ENCODE data around the gene WDR3.

Gene WDR3

DNA sequence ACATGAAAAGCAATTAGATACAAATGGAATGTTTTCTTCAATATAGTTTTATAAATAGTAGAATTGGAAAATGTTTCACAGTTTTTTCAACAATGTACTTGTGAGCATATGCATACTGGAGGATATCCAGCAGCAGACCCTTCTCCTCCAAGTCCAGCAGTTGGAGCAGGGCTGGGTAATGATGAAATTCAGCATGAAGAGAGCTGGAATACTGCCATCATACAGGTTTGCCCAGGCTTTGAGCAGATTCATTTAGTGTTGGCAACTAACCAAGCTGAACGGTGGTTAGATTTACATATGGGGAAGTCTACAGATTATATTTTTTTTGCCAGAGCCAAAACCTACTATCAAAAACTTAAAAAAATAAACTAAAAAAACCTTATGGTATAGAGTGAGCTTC lies 38.3 kb downstream of the WDR3 start:
- Histone ChIP-seq H3K4me3 (ENCODE audit: control insufficient read depth in 1 of 7, extremely low read depth in 1 of 7, insufficient read depth in 4 of 7, low read depth in 2 of 7, low read length in 6 of 7) (no peak overlapping the region), H3K9me3 (ENCODE audit: control extremely low read depth in 1 of 5, control insufficient read depth in 4 of 5, insufficient read depth in 2 of 5, low read depth in 1 of 5, low read length in 4 of 5) (no peaks in the 10 kb centered on the region), H3K27ac (ENCODE audit: insufficient read depth in 1 of 2, low read depth in 1 of 2, low read length in 2 of 2, poor library complexity in 1 of 2, severe bottlenecking in 2 of 2) (no peak overlapping the region), H3K36me3 (ENCODE audit: control insufficient read depth in 4 of 4, insufficient read depth in 4 of 4, low read length in 3 of 4) (peaks cover 0 to 2% (median 1%) of the 10 kb centered on the region in 4 experiments), H3K27me3 (replicated peaks in 2 of 5; ENCODE audit: control insufficient read depth in 4 of 5, insufficient read depth in 5 of 5, low read length in 4 of 5) (no peaks in the 10 kb centered on the region), H3K4me1 (ENCODE audit: control extremely low read depth in 1 of 4, control insufficient read depth in 4 of 4, insufficient read depth in 4 of 4, low read length in 3 of 4) (peaks cover 0 to 7% (median 2%) of the 10 kb centered on the region in 4 experiments)
- ChIA-PET POLR2A (no interaction called here), CTCF (no interaction called here)
- peak; percentile 10 to 58 (median 53) for DNase-seq
- WGBS (ENCODE audit: insufficient coverage), result no CpG with 5 or more reads among the region's 1 CpG

DNA sequence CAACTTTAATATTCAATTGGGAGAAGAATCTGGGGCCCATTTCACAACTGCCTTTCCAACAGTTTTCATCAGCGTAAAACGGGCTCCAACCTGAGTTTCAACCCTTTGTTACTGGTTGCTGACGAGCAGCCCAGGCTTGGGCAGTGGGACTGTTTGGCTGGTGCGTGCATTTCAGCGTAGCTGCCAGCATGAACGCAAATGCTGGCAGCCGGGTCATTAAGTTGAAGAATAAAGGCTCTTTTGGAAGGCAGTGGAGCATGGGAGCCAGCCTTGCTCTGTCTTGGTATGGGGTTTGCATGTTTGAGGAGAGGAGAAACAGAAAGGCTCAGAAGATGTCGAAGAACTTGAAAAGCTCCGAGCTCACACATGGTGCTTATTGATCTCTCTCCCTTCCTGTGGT lies 40.7 kb downstream of the WDR3 start:
- Histone ChIP-seq H3K9me3 (ENCODE audit: control extremely low read depth in 1 of 5, control insufficient read depth in 4 of 5, insufficient read depth in 2 of 5, low read depth in 1 of 5, low read length in 4 of 5) (no peaks in the 10 kb centered on the region), H3K4me1 (ENCODE audit: control extremely low read depth in 1 of 4, control insufficient read depth in 4 of 4, insufficient read depth in 4 of 4, low read length in 3 of 4) (peaks cover 0 to 7% (median 2%) of the 10 kb centered on the region in 4 experiments), H3K27ac (ENCODE audit: insufficient read depth in 1 of 2, low read depth in 1 of 2, low read length in 2 of 2, poor library complexity in 1 of 2, severe bottlenecking in 2 of 2) (no peak overlapping the region), H3K27me3 (replicated peaks in 2 of 5; ENCODE audit: control insufficient read depth in 4 of 5, insufficient read depth in 5 of 5, low read length in 4 of 5) (no peaks in the 10 kb centered on the region), H3K36me3 (ENCODE audit: control insufficient read depth in 4 of 4, insufficient read depth in 4 of 4, low read length in 3 of 4) (no peaks in the 10 kb centered on the region), H3K4me3 (ENCODE audit: control insufficient read depth in 1 of 7, extremely low read depth in 1 of 7, insufficient read depth in 4 of 7, low read depth in 2 of 7, low read length in 6 of 7) (no peak overlapping the region)
- WGBS (ENCODE audit: insufficient coverage), result 95% methylated on average over 9 of the region's 9 CpGs
- POLR2A ChIA-PET, result no interaction called here
- CTCF ChIA-PET, result no interaction called here
- no peak for DNase-seq

- no peaks in the 10 kb centered on the region for H3K36me3 ChIP-seq (ENCODE audit: control insufficient read depth in 4 of 4, insufficient read depth in 4 of 4, low read length in 3 of 4)
- peaks cover 0 to 7% (median 2%) of the 10 kb centered on the region in 4 experiments for H3K4me1 ChIP-seq (ENCODE audit: control extremely low read depth in 1 of 4, control insufficient read depth in 4 of 4, insufficient read depth in 4 of 4, low read length in 3 of 4)
- H3K9me3 ChIP-seq (ENCODE audit: control extremely low read depth in 1 of 5, control insufficient read depth in 4 of 5, insufficient read depth in 2 of 5, low read depth in 1 of 5, low read length in 4 of 5), result no peaks in the 10 kb centered on the region
- H3K4me3 ChIP-seq (ENCODE audit: control insufficient read depth in 1 of 7, extremely low read depth in 1 of 7, insufficient read depth in 4 of 7, low read depth in 2 of 7, low read length in 6 of 7), result no peak overlapping the region
- no peaks in the 10 kb centered on the region for H3K27me3 ChIP-seq (replicated peaks in 2 of 5; ENCODE audit: control insufficient read depth in 4 of 5, insufficient read depth in 5 of 5, low read length in 4 of 5)
- ChIA-PET CTCF (no interaction called here), POLR2A (no interaction called here)
- no peak for DNase-seq
- H3K27ac ChIP-seq (ENCODE audit: insufficient read depth in 1 of 2, low read depth in 1 of 2, low read length in 2 of 2, poor library complexity in 1 of 2, severe bottlenecking in 2 of 2), result no peak overlapping the region
Observed at GRCh38 chr1:117971777-117972176, 42.2 kb downstream of the WDR3 start.

- POLR2A ChIA-PET, result no interaction called here
Observed at GRCh38 chr1:117976381-117976780, 46.8 kb downstream of the WDR3 start.

GRCh38 chr1:117981455-117982192 lies 52.1 kb downstream of the WDR3 start:
- Histone ChIP-seq H3K27ac (ENCODE audit: insufficient read depth in 1 of 2, low read depth in 1 of 2, low read length in 2 of 2, poor library complexity in 1 of 2, severe bottlenecking in 2 of 2) (no peak overlapping the region), H3K9me3 (ENCODE audit: control extremely low read depth in 1 of 5, control insufficient read depth in 4 of 5, insufficient read depth in 2 of 5, low read depth in 1 of 5, low read length in 4 of 5) (no peaks in the 10 kb centered on the region), H3K4me1 (ENCODE audit: control extremely low read depth in 1 of 4, control insufficient read depth in 4 of 4, insufficient read depth in 4 of 4, low read length in 3 of 4) (no peaks in the 10 kb centered on the region), H3K27me3 (replicated peaks in 2 of 5; ENCODE audit: control insufficient read depth in 4 of 5, insufficient read depth in 5 of 5, low read length in 4 of 5) (no peaks in the 10 kb centered on the region), H3K4me3 (ENCODE audit: control insufficient read depth in 1 of 7, extremely low read depth in 1 of 7, insufficient read depth in 4 of 7, low read depth in 2 of 7, low read length in 6 of 7) (no peak overlapping the region), H3K36me3 (ENCODE audit: control insufficient read depth in 4 of 4, insufficient read depth in 4 of 4, low read length in 3 of 4) (no peaks in the 10 kb centered on the region)
- no CpG with 5 or more reads among the region's 5 CpGs for WGBS (ENCODE audit: insufficient coverage)
- ChIA-PET POLR2A (interaction anchor here (0.7 kb wide), 1 partner anchor 135 kb away, joined by 9 read pairs; no protein-coding TSS in a partner anchor), CTCF (interaction anchor here (1.2 kb wide), 1 partner anchor 9 kb away, joined by 3 read pairs; no protein-coding TSS in a partner anchor)
- no peak for DNase-seq

More at GRCh38 chr1:117976381-117976780, 46.8 kb downstream of the WDR3 start:
- Histone ChIP-seq H3K4me3 (ENCODE audit: control insufficient read depth in 1 of 7, extremely low read depth in 1 of 7, insufficient read depth in 4 of 7, low read depth in 2 of 7, low read length in 6 of 7) (no peak overlapping the region), H3K9me3 (ENCODE audit: control extremely low read depth in 1 of 5, control insufficient read depth in 4 of 5, insufficient read depth in 2 of 5, low read depth in 1 of 5, low read length in 4 of 5) (no peaks in the 10 kb centered on the region), H3K36me3 (ENCODE audit: control insufficient read depth in 4 of 4, insufficient read depth in 4 of 4, low read length in 3 of 4) (no peaks in the 10 kb centered on the region), H3K4me1 (ENCODE audit: control extremely low read depth in 1 of 4, control insufficient read depth in 4 of 4, insufficient read depth in 4 of 4, low read length in 3 of 4) (no peaks in the 10 kb centered on the region), H3K27ac (ENCODE audit: insufficient read depth in 1 of 2, low read depth in 1 of 2, low read length in 2 of 2, poor library complexity in 1 of 2, severe bottlenecking in 2 of 2) (no peak overlapping the region), H3K27me3 (replicated peaks in 2 of 5; ENCODE audit: control insufficient read depth in 4 of 5, insufficient read depth in 5 of 5, low read length in 4 of 5) (no peaks in the 10 kb centered on the region)
- CTCF ChIA-PET, result no interaction called here
- DNase-seq, result no peak
- WGBS (ENCODE audit: insufficient coverage), result 90% methylated on average over 3 of the region's 3 CpGs

- ChIA-PET CTCF (no interaction called here), POLR2A (no interaction called here)
- DNase-seq, result no peak
- H3K27ac ChIP-seq (ENCODE audit: insufficient read depth in 1 of 2, low read depth in 1 of 2, low read length in 2 of 2, poor library complexity in 1 of 2, severe bottlenecking in 2 of 2), result no peak overlapping the region
- WGBS (ENCODE audit: insufficient coverage), result no CpG with 5 or more reads among the region's 1 CpG
- H3K9me3 ChIP-seq (ENCODE audit: control extremely low read depth in 1 of 5, control insufficient read depth in 4 of 5, insufficient read depth in 2 of 5, low read depth in 1 of 5, low read length in 4 of 5), result no peaks in the 10 kb centered on the region
- no peak overlapping the region for H3K4me3 ChIP-seq (ENCODE audit: control insufficient read depth in 1 of 7, extremely low read depth in 1 of 7, insufficient read depth in 4 of 7, low read depth in 2 of 7, low read length in 6 of 7)
- H3K27me3 ChIP-seq (replicated peaks in 2 of 5; ENCODE audit: control insufficient read depth in 4 of 5, insufficient read depth in 5 of 5, low read length in 4 of 5), result no peaks in the 10 kb centered on the region
- no peaks in the 10 kb centered on the region for H3K36me3 ChIP-seq (ENCODE audit: control insufficient read depth in 4 of 4, insufficient read depth in 4 of 4, low read length in 3 of 4)
- no peaks in the 10 kb centered on the region for H3K4me1 ChIP-seq (ENCODE audit: control extremely low read depth in 1 of 4, control insufficient read depth in 4 of 4, insufficient read depth in 4 of 4, low read length in 3 of 4)
Observed at GRCh38 chr1:117985239-117985638, 55.7 kb downstream of the WDR3 start.

DNA sequence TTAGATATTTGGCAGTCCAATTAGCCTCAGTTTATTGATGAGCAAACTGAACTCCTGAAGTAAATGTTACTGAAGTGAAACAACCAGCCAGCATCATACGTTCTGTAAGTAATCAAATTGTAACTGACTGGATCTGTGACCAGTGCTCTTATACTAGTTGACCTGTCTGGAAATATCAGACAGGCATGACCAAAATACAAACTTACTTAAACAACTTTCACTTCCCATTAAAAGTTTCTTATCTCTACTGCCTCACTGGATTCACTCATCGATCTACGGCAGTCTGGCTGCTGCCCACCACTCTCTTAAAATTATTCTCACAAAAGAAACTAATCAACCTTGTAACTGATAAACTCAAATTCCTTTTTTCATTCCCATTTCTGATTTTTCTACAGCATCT lies 56.4 kb downstream of the WDR3 start:
- Histone ChIP-seq H3K4me3 (ENCODE audit: control insufficient read depth in 1 of 7, extremely low read depth in 1 of 7, insufficient read depth in 4 of 7, low read depth in 2 of 7, low read length in 6 of 7) (no peak overlapping the region), H3K27ac (ENCODE audit: insufficient read depth in 1 of 2, low read depth in 1 of 2, low read length in 2 of 2, poor library complexity in 1 of 2, severe bottlenecking in 2 of 2) (no peak overlapping the region), H3K4me1 (ENCODE audit: control extremely low read depth in 1 of 4, control insufficient read depth in 4 of 4, insufficient read depth in 4 of 4, low read length in 3 of 4) (no peaks in the 10 kb centered on the region), H3K36me3 (ENCODE audit: control insufficient read depth in 4 of 4, insufficient read depth in 4 of 4, low read length in 3 of 4) (no peaks in the 10 kb centered on the region), H3K27me3 (replicated peaks in 2 of 5; ENCODE audit: control insufficient read depth in 4 of 5, insufficient read depth in 5 of 5, low read length in 4 of 5) (no peaks in the 10 kb centered on the region), H3K9me3 (ENCODE audit: control extremely low read depth in 1 of 5, control insufficient read depth in 4 of 5, insufficient read depth in 2 of 5, low read depth in 1 of 5, low read length in 4 of 5) (no peaks in the 10 kb centered on the region)
- ChIA-PET CTCF (no interaction called here), POLR2A (no interaction called here)
- 100% methylated on average over 2 of the region's 3 CpGs for WGBS (ENCODE audit: insufficient coverage)
- no peak for DNase-seq
